Measurements from ENCODE around the gene SLC35E1. TPM values are rescaled to one million over a fixed set of nuclear protein-coding genes. Genes with fewer than 3 reads are reported as not detected.
A peak's percentile ranks its signal among the peaks of the same experiment; 100 is the strongest.

SLC35E1 gene
- 17.7 TPM for polyA plus RNA-seq (2012; ENCODE audit: low read depth, missing spikeins)

DNA sequence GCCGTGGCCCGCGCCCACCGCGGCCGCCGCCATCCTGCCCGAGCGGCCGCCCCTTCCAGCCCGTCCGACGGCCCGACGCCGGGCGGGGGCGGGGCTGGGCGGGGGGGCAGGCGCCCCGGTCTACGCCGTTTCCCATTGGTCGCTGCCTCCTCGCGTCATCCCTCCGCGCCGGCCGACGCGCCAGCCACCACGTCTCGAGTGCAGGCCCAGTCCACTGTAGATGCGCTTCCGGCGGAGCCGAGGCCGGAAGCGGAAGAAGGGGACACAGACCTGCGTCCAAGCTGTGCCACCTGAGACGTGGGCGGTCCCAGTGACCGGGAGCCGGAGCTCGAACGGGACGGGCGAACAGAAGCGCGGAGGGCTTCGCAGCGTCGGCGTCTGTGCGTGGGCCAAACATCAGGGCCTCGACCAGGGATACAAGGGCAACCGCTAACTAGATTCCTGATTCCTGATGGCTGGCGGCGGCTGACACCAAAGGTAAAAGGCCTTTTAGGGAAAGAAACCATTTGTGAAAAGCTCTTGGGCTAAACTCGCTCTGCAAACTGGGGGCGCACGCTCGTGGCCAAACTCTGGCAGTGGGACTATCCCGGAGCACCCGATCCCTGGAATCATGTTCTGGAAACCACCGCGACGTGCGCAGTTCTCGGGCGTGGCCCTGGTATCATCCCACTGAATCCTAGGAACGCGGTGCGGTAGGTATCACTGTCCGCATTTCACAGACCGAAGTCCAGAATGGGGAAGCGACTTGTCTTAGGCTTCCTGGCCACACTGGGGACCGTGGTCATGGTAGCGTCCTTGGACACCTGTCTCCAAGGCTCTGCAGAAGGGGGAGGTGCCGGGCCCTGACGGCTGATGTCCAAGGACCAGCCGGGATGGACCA is at the start of gene SLC35E1:
Gene SLC35E1 (minus strand): TSS at position 84 of the 880 bp plus-strand sequence. CDS start 51 bp downstream, at position 33.
- TF ChIP-seq POLR2A (IDR thresholded peaks at IDR 0.05; ENCODE audit: low read depth, low read length): peak; percentile 92
- TF ChIP-seq POLR2AphosphoS5 (IDR thresholded peaks at IDR 0.05; ENCODE audit: low read depth, low read length): peak; percentile 94
- TF ChIP-seq TAF1 (IDR thresholded peaks at IDR 0.05; ENCODE audit: low read depth, low read length): peak; percentile 85
- peak; percentile 79 for TF ChIP-seq POU2F2 (IDR thresholded peaks at IDR 0.05; ENCODE audit: low read depth, low read length)
- TF ChIP-seq PAX5 (IDR thresholded peaks at IDR 0.05; ENCODE audit: insufficient read depth, low read length, severe bottlenecking): no peak
- 0 out of 2 replicates have a peak, but pooled peaks have one; percentile 2 for TF ChIP-seq SPI1 (IDR thresholded peaks at IDR 0.05; ENCODE audit: low read depth, low read length)
- peak; percentile 99 for FAIRE-seq
- peak; percentile 100 for DNase-seq (ENCODE audit: insufficient read length, low spot score)

GRCh38 chr19:16621165-16621800 is 49.1 kb upstream of the SLC35E1 start:
- TF ChIP-seq POLR2AphosphoS5 (IDR thresholded peaks at IDR 0.05; ENCODE audit: low read depth, low read length) (no peak; the same call in 1 of the 2 replicates), POLR2A (IDR thresholded peaks at IDR 0.05; ENCODE audit: low read depth, low read length) (no peak), TAF1 (IDR thresholded peaks at IDR 0.05; ENCODE audit: low read depth, low read length) (no peak), POU2F2 (IDR thresholded peaks at IDR 0.05; ENCODE audit: low read depth, low read length) (no peak), PAX5 (IDR thresholded peaks at IDR 0.05; ENCODE audit: insufficient read depth, low read length, severe bottlenecking) (no peak), SPI1 (IDR thresholded peaks at IDR 0.05; ENCODE audit: low read depth, low read length) (no peak)
- FAIRE-seq: no peak
- no peak for DNase-seq (ENCODE audit: insufficient read length, low spot score)

DNA sequence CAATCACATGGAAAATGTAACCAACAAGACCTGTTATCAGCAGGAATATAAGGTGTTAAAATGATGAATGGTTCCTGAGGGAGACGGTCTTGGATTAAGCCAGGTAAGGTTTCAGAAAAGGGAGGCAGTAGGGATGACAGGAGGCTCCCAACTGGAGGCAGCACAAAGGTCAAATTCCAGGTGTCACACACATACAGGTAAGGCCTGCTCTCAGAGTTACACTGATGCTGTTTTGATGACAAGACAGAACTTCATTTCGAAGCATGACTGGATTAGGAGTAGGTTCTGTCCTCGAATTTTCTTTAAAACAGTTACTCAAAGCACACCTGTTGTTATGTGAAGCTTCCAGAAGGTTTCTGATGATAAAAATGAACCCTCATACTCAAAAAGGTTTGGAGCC is 48.4 kb upstream of the SLC35E1 start:
- TF ChIP-seq POU2F2 (IDR thresholded peaks at IDR 0.05; ENCODE audit: low read depth, low read length) (no peak), SPI1 (IDR thresholded peaks at IDR 0.05; ENCODE audit: low read depth, low read length) (no peak), TAF1 (IDR thresholded peaks at IDR 0.05; ENCODE audit: low read depth, low read length) (no peak), POLR2AphosphoS5 (IDR thresholded peaks at IDR 0.05; ENCODE audit: low read depth, low read length) (no peak), PAX5 (IDR thresholded peaks at IDR 0.05; ENCODE audit: insufficient read depth, low read length, severe bottlenecking) (no peak), POLR2A (IDR thresholded peaks at IDR 0.05; ENCODE audit: low read depth, low read length) (no peak)
- FAIRE-seq (no peak), DNase-seq (ENCODE audit: insufficient read length, low spot score) (no peak)

DNA sequence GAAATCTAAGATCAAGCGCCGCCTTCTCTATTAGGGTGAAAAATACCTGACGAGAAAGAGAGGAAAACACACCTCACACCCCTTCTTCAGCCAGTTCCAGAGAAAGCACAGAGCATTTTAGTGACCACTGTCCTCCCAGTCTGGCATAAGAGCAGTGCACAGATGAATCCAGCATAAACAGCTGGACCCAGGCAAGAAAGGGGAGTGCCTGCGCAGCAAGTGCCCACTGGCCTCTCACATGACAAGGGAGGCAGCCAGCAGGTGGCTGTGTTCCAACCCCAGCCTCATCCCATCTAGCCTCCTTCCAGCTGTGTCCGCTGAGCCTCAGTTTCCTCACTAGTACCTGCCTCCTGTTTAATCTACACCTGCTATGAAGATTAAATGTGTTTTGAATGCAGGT is 47.8 kb upstream of the SLC35E1 start:
- FAIRE-seq (no peak), DNase-seq (ENCODE audit: insufficient read length, low spot score) (no peak)
- TF ChIP-seq POLR2A (IDR thresholded peaks at IDR 0.05; ENCODE audit: low read depth, low read length) (no peak), POU2F2 (IDR thresholded peaks at IDR 0.05; ENCODE audit: low read depth, low read length) (no peak), POLR2AphosphoS5 (IDR thresholded peaks at IDR 0.05; ENCODE audit: low read depth, low read length) (no peak), SPI1 (IDR thresholded peaks at IDR 0.05; ENCODE audit: low read depth, low read length) (no peak), TAF1 (IDR thresholded peaks at IDR 0.05; ENCODE audit: low read depth, low read length) (no peak), PAX5 (IDR thresholded peaks at IDR 0.05; ENCODE audit: insufficient read depth, low read length, severe bottlenecking) (no peak)

DNA sequence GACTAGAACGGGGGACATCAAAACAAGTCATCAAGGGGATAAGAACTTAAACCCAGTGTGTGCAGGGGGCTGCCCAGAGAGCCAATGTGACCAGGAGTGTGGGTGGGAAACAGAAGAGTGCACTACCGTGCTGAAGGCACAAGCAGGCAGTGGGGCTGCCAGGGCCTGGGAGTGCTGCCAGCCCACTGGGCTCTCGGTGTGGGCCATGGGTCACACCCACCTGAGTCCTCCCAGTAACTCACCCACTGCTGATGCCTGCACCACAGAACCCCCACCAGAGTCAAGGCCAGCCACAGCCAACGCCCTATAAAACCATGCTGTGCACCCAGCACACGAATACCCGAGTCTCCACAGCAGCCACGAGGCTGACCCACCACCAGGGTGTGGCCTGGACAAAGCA is 47.2 kb upstream of the SLC35E1 start:
- TF ChIP-seq POLR2AphosphoS5 (IDR thresholded peaks at IDR 0.05; ENCODE audit: low read depth, low read length) (no peak), TAF1 (IDR thresholded peaks at IDR 0.05; ENCODE audit: low read depth, low read length) (no peak), SPI1 (IDR thresholded peaks at IDR 0.05; ENCODE audit: low read depth, low read length) (no peak), PAX5 (IDR thresholded peaks at IDR 0.05; ENCODE audit: insufficient read depth, low read length, severe bottlenecking) (no peak), POU2F2 (IDR thresholded peaks at IDR 0.05; ENCODE audit: low read depth, low read length) (no peak), POLR2A (IDR thresholded peaks at IDR 0.05; ENCODE audit: low read depth, low read length) (no peak)
- FAIRE-seq (no peak), DNase-seq (ENCODE audit: insufficient read length, low spot score) (no peak)

DNA sequence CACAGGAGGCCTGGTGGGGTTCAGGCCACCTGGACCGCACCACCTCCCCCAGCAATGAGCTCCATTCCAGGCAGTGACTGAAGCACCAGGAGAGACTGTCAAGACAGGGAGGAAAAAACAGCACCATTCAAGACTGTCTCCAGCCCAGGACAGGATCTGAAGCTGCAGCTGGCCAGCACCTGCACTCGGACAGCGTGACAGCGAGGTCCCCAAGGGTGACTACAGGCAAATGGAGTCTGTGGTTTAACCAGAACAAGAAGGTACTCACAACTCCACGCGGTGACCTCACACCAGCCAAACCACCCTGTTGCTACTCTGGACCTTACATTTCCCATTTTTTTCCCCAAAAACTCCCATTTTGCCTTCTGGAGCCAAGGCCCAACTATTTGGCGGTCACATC is 46.0 kb upstream of the SLC35E1 start:
- TF ChIP-seq PAX5 (IDR thresholded peaks at IDR 0.05; ENCODE audit: insufficient read depth, low read length, severe bottlenecking) (no peak), POLR2A (IDR thresholded peaks at IDR 0.05; ENCODE audit: low read depth, low read length) (no peak), SPI1 (IDR thresholded peaks at IDR 0.05; ENCODE audit: low read depth, low read length) (no peak), TAF1 (IDR thresholded peaks at IDR 0.05; ENCODE audit: low read depth, low read length) (no peak), POLR2AphosphoS5 (IDR thresholded peaks at IDR 0.05; ENCODE audit: low read depth, low read length) (no peak)
- FAIRE-seq: peak; percentile 50
- DNase-seq (ENCODE audit: insufficient read length, low spot score): no peak

- DNase-seq (ENCODE audit: insufficient read length, low spot score) (no peak), FAIRE-seq (peak; percentile 48)
- TF ChIP-seq SPI1 (IDR thresholded peaks at IDR 0.05; ENCODE audit: low read depth, low read length) (no peak), POLR2AphosphoS5 (IDR thresholded peaks at IDR 0.05; ENCODE audit: low read depth, low read length) (no peak), POU2F2 (IDR thresholded peaks at IDR 0.05; ENCODE audit: low read depth, low read length) (no peak), PAX5 (IDR thresholded peaks at IDR 0.05; ENCODE audit: insufficient read depth, low read length, severe bottlenecking) (no peak), POLR2A (IDR thresholded peaks at IDR 0.05; ENCODE audit: low read depth, low read length) (no peak), TAF1 (IDR thresholded peaks at IDR 0.05; ENCODE audit: low read depth, low read length) (no peak)
These were observed 43.6 kb upstream of the SLC35E1 start for GRCh38 chr19:16615808-16616207.

GRCh38 chr19:16614941-16615340 is 42.7 kb upstream of the SLC35E1 start:
- no peak for TF ChIP-seq TAF1 (IDR thresholded peaks at IDR 0.05; ENCODE audit: low read depth, low read length)
- TF ChIP-seq SPI1 (IDR thresholded peaks at IDR 0.05; ENCODE audit: low read depth, low read length): no peak
- no peak for TF ChIP-seq PAX5 (IDR thresholded peaks at IDR 0.05; ENCODE audit: insufficient read depth, low read length, severe bottlenecking)
- TF ChIP-seq POLR2A (IDR thresholded peaks at IDR 0.05; ENCODE audit: low read depth, low read length): no peak
- TF ChIP-seq POU2F2 (IDR thresholded peaks at IDR 0.05; ENCODE audit: low read depth, low read length): no peak
- TF ChIP-seq POLR2AphosphoS5 (IDR thresholded peaks at IDR 0.05; ENCODE audit: low read depth, low read length): no peak
- FAIRE-seq: peak; percentile 55
- no peak for DNase-seq (ENCODE audit: insufficient read length, low spot score)

DNA sequence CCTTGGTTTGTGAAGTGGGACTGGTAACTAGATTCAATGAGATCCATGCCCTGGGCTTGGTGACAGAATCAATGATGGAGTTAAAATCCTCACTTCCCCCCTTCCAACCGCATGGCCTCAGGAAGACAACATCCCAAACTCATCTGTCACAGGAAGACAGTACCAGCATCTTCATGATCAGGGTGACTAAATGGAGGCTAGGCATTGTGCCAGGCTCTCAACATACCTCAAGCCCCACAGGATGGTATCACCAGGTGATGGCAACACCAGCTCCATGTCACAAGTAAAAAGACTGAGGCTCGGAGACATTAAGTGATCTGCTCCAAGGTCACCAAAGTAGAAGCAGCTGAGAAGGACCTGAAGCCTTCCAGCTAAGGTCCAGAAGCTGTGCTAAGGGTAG is 41.6 kb upstream of the SLC35E1 start:
- FAIRE-seq (no peak), DNase-seq (ENCODE audit: insufficient read length, low spot score) (no peak)

More for the DNA sequence above, 41.6 kb upstream of the SLC35E1 start:
- TF ChIP-seq PAX5 (IDR thresholded peaks at IDR 0.05; ENCODE audit: insufficient read depth, low read length, severe bottlenecking) (no peak), POU2F2 (IDR thresholded peaks at IDR 0.05; ENCODE audit: low read depth, low read length) (no peak), SPI1 (IDR thresholded peaks at IDR 0.05; ENCODE audit: low read depth, low read length) (no peak), POLR2AphosphoS5 (IDR thresholded peaks at IDR 0.05; ENCODE audit: low read depth, low read length) (no peak), POLR2A (IDR thresholded peaks at IDR 0.05; ENCODE audit: low read depth, low read length) (no peak), TAF1 (IDR thresholded peaks at IDR 0.05; ENCODE audit: low read depth, low read length) (no peak)

Measured in GM12891 (cell line).